Activated CD8-positive, alpha-beta memory T cell treated with anti-CD3 and anti-CD28 coated beads for 4 hours (primary cell): ENCODE data around the gene ZNF423.

Source experiments
- DNase-seq, 2 donors: peaks; one replicate each; pipeline ENCODE4 v3.0.0-alpha.2; 2020; ENCODE audit warnings: low read depth in 2 of 2

Gene ZNF423

DNA sequence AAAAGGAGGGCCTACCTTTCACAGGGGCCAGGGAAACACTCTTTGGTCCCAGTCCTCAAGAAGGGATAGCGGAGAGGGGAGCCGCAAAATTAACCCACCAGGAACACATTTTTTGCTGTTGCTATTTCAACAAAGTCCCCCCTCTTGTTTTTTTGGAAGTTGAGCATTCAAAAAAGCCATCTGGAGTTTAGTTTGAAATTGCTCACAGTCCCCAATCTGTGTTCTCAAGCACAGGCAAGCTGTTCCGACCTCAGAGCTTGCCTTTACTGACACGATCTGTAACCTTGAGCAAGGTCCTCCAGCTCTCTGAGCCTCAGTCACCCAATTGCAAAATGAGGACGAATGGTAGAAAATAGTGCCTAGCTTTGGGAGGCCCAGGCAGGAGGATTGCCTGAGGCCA, 131.1 kb downstream of the ZNF423 start:
- DNase-seq = no peak

DNA sequence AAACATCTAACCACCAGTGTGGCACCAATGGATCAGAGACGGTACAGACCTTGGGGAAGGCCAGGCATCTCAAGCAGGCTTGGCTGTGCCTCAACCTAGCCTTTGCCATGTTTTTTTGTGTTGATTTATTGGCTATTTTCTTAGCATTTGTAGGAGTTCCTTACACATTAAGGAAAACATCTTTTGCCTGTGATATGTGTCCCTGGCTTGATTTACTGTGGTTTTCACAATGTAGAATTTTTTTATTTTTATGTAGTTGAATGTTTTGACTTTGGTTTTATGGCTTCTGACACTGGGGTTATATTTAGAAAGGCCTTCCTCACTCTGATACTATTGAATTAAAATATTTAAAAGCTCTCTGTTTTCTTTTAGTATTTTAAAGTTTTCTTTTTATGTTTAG, 132.6 kb downstream of the ZNF423 start:
- DNase-seq = no peak

DNA sequence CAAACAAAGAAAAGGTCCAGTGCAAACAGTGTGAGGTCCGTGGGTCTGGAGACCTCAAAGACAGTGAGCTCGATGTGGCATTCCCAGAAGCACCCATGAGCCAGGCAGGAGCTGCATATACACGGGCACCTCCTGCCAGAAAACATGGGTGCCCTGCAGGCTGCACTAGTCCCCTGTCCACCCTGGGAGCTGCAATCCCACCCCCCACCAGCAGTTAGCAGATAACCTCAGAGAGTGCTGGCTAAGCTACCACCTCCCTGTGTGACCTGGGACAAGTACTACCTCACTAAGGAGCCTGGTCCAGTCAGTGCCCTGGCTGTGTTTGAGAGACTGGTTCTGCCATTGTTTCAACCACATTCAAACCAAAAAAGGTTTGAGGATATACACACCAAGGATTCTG, 135.7 kb downstream of the ZNF423 start:
- DNase-seq = no peak

DNA sequence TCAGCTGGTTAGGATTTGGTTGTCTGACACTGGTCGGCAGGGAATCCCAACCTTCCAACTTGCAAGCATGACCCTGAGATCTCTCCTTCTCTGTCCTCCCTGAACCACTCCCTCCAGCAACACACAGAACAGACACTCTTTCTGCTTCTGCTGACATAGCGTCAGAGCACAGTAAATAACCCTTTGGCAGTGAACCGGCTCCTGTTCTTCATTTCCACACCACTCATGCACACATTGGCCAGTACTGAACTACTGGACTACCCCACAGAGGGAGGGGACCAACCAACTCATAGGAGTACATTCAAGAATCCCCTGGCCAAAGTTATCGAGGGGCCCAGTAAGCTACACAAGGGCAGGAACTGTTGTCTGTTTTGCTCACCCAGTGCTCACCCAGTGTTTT, 138.2 kb downstream of the ZNF423 start:
- no peak for DNase-seq

DNA sequence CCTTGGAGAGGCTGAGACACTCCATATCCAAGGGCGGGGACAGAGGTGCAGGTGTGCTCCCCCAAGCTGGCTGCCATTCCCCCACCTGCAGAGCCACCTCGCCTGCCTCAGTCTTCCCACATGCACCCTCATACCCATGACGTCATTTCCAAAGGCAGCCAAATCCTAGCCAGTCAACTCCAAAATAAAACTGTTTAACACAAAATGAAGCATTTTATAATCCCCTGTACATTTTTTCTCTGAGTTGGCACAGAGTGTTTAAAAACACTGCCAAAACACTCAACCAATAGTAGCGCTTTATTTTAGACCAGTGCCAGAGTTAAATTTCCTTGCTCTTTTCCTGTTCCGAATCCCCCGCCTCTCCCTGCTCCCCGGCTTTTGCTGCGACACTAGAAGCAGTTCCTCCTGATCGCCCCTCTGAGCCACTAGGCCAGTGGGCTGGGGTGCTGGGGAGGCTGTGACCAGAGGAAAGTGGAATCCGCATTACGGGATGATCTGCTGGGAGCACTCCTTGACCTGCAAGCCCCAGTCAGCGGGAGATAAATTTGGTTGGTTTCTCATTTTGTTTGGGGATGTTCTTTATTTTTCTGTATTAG, 139.5 kb downstream of the ZNF423 start:
- DNase-seq = no peak

DNA sequence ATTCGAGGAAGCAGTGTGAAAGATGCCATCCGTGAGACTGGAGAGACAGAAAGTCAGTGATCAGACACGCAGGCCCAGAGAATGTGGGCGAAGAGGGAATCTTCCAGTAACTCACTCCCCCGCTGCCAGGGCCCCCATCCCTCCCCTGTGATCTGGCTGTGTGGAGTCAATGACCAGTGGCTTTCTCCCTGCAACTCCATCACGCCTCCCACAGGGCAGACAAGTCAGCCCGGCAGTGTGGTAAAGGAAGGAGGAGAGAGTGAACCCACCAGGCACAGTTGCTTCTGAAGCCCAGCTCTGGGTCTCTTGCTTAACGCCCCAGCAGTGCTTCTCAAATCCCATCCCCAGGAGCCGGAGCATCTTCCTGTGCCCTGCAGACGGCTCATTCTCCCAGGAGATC, 142.1 kb downstream of the ZNF423 start:
- DNase-seq = no peak

DNA sequence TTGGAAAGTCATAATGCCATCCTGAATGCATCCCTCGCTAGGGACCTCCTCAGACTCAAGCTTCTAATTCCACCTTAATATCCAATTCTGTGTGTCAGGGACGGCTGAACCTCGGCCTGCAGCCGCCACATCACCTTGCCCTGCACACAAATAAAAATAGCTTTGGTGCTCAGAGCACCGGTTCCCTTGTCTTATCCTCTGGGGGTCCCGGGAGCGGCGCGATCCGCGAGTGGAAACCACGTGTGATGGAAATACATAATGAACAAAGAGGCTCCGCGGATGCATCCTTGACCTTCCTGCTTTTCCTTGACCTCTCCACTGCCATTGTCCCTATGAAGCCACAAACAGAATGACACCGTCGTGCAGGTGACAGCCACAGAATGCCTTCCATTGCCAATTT, 143.4 kb downstream of the ZNF423 start:
- no peak for DNase-seq

DNA sequence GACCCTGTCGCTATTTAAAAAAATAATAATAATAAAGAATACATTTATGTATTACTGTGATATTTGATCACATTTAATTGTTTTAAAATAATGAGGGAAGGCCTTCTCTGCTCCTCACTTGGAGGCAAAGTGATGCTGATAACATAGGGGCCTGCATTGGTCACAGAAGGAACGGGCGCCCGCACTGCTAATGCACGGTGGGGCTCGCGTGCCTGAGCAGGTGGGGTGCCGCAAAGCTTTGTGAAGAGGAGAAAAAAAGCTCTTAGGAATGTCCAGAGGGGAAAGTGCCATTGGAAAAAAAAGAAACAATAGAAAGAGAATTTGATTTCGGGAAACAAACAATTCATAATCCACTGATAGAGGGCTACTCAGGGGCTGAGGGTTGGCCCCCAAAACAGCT, 143.8 kb downstream of the ZNF423 start:
- no peak for DNase-seq

DNA sequence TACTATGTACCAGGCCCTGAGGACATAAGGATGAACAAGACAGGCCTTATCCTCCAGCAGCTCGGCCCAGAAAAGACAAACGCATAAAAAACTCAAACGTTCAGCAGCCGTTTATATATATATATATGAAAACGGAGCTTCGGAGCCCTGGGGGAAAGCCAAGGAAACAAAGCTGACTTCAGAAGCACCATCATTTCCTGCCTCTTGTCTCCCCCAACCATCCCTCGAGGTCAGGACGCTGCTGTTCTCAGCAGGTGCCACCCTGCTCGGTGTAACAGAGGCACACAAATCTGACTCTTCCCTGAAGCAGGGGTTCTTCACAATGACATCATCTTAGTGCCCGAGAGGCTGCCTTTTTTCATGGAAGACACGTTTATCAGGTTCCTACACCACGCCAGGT, 146.9 kb downstream of the ZNF423 start:
- no peak for DNase-seq

DNA sequence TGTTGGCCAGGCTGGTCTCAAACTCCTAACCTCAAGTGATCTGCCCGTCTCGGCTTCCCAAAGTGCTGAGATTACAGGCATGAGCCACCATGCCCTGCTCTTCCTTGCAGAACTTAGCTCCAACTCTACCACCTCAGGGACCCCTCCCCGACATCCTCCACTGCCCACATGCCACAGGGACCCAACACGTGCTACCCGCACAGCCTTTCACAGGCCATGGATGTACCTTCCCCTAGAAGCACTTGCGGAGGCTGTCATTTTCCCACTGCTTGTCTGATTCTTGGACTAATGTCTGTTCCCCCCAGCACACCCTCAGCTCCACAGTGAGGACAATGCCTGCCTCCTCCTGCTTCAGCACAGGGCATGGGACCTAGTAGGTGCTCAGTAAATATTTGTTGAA, 147.4 kb downstream of the ZNF423 start:
- DNase-seq = no peak

DNA sequence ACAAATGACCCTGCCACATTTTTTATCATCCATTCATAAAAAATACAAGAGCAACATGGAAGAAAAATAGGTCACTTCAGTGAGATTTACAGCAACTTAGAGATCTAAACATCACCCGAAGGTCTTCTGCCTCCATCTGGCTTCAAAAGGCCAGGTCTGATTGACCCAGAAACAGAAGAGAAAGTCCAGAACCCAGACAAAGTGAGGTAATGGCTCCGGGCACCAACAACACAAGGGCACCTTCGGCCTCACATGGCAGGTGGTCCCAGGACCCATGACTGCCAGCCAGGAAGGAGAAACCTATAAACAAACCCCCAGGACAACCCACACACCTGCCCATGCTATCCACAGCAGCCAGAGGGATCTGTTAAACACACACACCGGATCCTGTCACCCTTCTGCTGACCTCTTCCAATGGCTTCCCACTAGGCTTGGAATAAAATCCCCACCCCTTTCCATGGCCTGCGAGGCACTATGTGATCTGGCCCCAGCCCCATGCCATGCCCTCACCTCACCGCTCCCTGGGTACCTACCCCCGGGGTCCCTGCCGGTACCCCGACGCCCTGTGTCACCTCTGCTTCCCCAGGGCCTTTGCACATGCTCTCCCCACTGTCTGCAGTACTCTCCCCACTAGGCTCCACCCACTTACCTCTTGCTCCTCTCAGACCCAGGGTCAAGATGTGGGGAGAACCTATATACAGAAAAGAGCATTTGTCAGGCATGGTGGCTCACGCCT, 149.1 kb downstream of the ZNF423 start:
- DNase-seq = no peak

DNA sequence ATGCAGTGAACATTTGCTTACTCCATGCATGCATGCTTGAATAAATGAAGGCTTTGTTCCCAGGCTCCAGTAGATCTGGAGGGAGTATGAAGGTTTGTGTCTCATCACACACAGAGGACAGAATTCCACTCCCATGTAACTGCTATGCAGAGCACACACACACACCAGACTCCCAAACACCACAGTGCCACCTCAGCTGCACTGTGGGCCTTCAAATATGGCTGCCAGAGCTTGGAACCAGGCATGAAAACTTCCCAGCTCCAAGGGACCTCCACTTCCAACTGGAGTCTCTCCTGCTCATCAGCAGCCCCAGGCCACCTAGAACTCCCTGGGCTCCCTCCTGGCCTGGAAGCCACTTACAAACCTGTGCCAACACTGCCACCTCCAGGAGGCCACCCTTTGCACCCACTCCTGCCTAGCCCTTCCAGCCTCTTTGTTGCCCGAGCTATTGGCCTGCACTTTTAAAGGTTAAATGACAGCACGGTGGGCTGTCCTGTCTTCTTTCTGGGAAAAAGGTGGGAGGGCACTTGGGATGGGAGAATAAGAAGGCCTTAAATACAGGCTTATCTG, 151.2 kb downstream of the ZNF423 start:
- no peak for DNase-seq

DNA sequence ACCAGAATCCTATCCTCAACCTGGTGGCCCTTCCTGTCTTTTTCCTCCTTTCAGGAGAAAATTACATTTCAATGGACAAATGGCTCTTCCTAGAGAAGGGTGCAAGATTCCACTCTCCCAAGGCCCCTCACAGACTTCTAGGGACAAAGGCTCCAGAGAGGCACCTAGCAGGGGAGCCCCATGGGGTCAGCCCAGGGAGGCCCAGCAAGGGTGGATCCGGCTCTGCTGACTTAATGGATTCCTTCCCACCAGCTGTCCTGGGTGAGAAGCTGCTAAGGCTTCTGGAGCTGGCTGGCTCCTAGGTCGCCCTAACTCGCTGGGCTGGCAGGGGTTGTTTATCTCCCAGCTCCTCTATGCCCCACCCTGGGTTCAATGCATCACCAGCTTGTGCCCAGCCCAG, 152.4 kb downstream of the ZNF423 start:
- DNase-seq = no peak

DNA sequence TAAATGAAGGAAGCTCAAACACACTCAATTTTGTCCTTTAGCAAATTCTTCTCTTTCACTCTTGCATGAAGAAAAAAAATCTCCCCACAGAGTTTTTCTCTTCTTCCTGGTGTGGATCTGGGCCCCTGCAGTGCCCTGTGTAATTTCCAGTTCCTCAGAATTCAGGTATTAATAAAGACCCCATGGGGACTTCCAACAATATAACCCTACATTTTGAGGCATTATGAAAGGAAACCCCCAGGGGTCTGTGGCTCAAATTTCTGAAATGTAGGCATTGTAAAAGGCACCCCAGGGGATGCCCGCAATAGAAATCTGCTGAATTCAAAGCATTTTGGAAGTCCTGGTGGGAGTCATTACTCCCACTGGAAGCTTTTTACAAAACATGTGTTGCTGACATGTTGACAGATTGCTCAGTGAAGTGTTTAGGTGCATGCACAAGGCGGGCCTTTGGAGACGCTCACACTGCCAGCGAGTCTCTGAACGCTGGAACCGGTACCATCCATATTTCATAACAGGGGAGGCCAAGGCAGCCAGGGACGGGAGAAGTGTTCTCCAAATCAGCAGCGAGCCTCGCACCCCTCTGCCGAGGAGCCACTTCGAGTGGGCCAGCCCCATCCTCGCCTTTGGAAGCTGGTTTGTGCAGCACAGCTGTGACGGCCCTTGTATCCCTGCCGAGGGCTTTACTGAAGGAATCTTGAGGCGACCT, 154.0 kb downstream of the ZNF423 start:
- DNase-seq = no peak

DNA sequence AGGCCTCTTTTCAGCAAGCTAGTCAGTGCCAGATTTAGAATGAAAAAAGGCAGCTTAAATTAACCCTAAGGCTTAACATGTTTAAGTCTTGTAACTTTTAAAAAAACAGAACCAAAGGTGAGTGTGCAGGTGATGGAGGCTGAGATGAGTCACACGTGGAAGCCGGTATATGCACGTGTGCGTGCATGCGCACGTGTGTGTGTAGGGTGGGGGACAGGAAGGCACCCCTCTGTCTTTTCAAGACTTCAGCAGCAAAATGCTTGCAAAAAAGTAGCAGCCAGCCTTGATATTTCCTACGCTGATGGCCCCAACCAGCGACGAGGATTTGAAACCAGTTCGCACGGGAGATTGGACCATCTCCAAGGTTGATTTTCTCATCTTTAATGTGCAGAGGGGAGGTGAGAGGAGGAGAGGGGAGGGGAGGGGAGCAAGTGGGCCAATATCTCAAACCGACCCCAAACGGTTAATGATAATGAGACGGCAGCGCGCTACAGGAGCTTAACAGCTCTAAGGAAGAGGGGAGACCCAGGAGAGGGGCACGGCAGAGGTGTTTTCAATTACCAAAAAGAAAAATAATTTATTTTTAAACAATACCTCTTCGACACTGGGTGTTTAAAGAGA, 154.7 kb downstream of the ZNF423 start:
- no peak for DNase-seq

DNA sequence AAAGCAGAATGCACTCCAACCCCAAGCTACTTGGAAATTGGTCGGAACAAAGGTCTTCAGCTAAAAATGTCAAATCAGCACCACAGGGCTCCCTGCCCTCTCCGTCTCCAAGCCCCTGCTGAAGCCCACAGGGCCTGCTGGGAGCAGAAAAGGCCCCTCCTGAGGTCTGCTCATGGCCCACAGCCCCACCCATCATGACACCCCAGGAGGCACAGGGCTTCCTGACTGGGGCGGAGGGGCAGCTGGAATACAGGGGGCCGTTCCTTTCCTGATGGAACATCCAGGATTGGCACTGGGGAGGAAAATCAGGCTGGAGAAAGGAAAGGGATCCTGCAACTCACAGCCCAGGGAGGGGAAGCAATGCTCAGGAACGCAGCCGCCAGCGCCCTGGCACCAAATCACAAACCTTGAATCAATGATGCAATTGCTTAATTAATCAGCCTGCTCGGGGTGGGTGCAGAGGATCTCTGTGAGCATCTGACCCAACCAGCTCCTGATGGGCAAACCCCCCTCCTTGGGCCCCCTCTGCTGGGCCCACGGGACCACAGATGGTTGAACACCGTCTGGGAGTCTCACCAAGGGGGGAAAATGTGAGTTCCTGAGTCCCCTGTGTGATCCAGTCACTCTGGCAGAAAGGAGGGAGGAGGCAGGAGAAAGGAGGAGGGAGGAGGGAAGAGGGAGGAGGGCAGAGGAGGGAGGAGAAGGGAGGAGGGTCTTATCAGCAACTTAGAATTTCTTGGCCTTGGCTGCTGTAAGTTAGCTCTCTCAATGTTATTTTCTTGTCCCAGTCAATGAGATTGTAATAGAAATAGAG, 155.5 kb downstream of the ZNF423 start:
- no peak for DNase-seq

DNA sequence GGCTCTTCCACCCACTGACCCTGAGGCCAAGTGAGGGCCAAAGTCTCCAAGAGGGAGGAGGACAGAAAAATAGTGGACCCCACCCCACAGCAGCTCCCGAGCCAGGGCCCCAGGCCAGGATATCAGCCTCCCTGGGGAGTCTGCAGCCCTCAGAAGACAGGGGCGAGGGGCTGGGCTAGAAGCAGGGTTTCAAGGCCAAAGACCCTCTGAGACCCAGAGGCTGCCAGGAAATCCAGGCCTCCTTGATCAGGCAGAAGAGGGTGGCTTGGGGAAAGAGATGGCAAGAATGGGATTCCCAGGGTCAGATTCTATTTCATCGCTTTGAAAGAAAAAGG, 156.1 kb downstream of the ZNF423 start:
- no peak for DNase-seq

DNA sequence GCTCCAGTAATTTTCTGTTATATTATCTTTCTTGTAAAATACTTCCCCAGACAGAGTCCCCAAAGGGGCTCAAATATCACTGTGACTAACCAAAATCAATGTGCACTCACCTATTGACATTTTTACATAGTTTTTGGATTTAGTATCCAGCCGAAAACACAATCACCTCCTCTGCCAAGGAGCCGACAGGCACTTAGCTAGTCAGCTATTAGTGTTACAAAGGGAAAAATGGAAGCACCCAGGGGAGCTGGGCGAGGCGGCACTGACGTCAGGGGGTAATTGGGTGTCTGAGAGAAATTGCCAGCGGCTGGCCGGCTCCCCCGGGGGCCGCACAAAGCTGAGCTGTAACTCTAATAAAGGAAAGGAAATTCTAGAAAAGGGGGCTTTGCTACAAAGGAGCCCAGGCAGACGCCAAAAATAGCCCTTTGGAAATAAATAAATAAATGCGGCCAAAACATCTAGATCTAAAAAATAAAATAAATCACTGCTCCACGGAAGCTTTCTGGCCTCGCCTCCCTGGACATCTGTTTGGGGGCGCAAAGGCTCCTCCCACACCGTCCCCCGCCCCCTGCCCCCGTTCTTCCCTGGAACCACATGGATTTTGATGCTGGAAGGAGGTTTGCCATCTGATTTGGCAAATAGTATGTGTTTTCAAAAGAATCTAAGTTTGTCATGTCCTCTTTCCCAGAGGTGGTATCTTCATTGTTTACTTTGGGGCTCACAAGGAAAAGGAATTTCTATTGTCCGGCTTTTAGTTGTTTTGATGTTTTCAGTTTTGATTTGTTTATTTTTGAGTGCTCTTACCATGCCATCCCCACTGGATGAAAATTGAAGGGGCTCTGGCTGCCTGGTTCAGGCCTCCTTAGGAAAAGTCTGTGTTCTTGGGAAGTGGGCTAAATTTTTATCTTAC, 156.7 kb downstream of the ZNF423 start:
- DNase-seq = no peak

DNA sequence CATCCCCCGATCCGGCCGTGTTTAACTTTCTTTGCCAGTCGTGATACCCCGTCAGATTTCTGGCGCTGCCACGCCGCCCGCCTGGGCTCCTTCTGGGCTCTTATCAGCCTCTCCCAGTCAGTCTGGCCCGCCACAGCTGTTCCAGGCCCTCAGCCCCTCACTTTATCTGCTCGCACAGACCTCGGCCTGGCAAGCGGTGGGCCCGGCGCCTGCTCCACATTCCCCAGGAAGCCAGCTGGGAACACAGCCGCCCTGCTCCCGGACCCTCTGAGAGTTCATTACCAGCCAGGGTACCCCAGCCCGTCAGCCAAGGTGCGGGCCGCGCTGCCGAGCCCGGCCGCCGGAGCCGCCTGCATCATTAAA, 157.5 kb downstream of the ZNF423 start:
- DNase-seq = no peak

DNA sequence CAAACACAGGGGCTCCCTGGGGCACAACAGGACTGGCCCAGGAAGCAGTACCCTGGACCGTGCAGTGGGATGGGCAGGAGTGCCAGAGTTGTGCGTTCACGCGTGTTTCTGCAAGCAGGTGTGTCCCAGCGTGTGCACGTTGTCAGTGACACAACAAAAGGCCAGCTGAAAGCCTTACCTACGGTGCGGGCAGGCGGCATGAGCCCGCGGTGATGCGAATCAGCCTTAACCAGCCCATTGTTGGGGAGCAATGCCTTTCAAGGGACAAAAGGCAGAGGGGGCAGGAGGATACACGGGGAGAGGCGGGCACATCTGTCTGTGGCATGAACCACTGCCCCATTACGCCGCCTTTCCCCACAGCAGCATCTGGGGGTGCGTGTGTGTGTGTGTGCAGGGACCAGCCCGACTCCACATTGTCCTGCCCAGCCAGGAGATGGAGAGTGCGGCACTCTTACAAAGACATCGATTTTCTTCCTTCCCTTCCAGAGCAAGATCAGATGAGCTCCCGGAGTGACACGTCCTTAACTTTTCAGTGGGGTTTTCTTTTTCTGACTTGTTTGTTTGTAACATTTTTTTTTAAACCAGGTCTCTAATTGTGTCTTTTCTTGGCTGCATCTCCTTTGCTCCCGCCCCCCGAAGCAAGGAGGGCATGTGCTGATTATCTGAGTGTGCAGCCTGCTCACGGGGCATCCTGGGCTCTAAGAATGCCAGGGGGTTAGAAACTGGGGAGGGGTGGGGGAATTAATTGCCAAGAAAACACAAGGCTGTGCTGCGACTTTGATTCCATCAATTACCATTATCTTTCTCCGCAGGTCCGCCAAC, 158.1 kb downstream of the ZNF423 start:
- no peak for DNase-seq
